IMR-90 (cell line): Measurements from ENCODE around the gene PREB. TPM values are rescaled to one million over a fixed set of nuclear protein-coding genes. Genes with fewer than 3 reads are reported as not detected.

Experiments used
- ATAC-seq: fragments of 200-7000 bp; cut with Tn5 transposase; 2 replicates; pipeline ENCODE4 v1.9.1; 2020; ENCODE audit warnings: low read depth, mild to moderate bottlenecking, moderate library complexity
- BruUV-seq: library from RNA; stranded (reverse); fragments of 400-500 nt; replicated peaks from 2 replicates; lab custom pipeline; 2021; lab: Mats Ljungman, UMichigan
- CTCF ChIA-PET: fragments of 300-600 bp; formaldehyde crosslinking; extraction: SDS; loops from one replicate; lab custom pipeline; 2021; ENCODE audit warnings: antibody characterized with exemption; lab: Yijun Ruan, JAX
- POLR2A ChIA-PET: fragments of 300-600 bp; sonication (Branson Sonifier 250); formaldehyde crosslinking; loops from one replicate; lab custom pipeline; 2022; ENCODE audit warnings: antibody characterized with exemption; ENCODE audit not compliant: unreplicated experiment; lab: Charles Lee
- DNase-seq: peaks from one replicate; pipeline ENCODE4 v3.0.0; 2013
- H2AFZ ChIP-seq: replicated peaks from 2 replicates; pipeline ENCODE3; 2013; ENCODE audit warnings: low read length, mild to moderate bottlenecking; ENCODE audit not compliant: poor library complexity
- H2AK5ac ChIP-seq: 2 replicates; pipeline ENCODE4 v1.6.1; 2013; ENCODE audit warnings: low read depth, low read length, inconsistent platforms
- H2AK9ac ChIP-seq: replicated peaks from 2 replicates; pipeline ENCODE3; 2013; ENCODE audit warnings: mild to moderate bottlenecking, low read depth, low read length, moderate library complexity; ENCODE audit not compliant: poor library complexity
- H2BK120ac ChIP-seq: 2 replicates; pipeline ENCODE4 v1.6.1; 2013; ENCODE audit warnings: low read depth, low read length, inconsistent platforms
- H2BK15ac ChIP-seq: 3 replicates; pipeline ENCODE4 v1.6.1; 2013; ENCODE audit warnings: low read depth, low read length, inconsistent platforms
- H2BK20ac ChIP-seq: 2 replicates; pipeline ENCODE4 v1.6.1; 2013; ENCODE audit warnings: low read depth, mild to moderate bottlenecking, inconsistent platforms, low read length, moderate library complexity
- H2BK5ac ChIP-seq: 2 replicates; pipeline ENCODE4 v1.6.1; 2013; ENCODE audit warnings: mild to moderate bottlenecking, low read depth, low read length, inconsistent platforms; ENCODE audit not compliant: poor library complexity, severe bottlenecking
- H3K14ac ChIP-seq: replicated peaks from 2 replicates; pipeline ENCODE4 v1.6.1; 2013; ENCODE audit warnings: low read depth, low read length, inconsistent platforms
- H3K18ac ChIP-seq: 2 replicates; pipeline ENCODE4 v1.6.1; 2013; ENCODE audit warnings: low read depth, low read length, control low read depth
- H3K23ac ChIP-seq: 2 replicates; pipeline ENCODE4 v1.6.1; 2013; ENCODE audit warnings: low read depth, low read length, inconsistent platforms
- H3K27ac ChIP-seq: 2 replicates; pipeline ENCODE4 v1.5.1; 2013; ENCODE audit warnings: mild to moderate bottlenecking, control low read depth, low read length; ENCODE audit not compliant: insufficient read depth
- H3K27me3 ChIP-seq: 2 replicates; pipeline ENCODE4 v1.6.1; 2013; ENCODE audit warnings: low read length; ENCODE audit not compliant: control insufficient read depth, insufficient read depth
- H3K36me3 ChIP-seq: 2 replicates; pipeline ENCODE4 v1.6.1; 2013; ENCODE audit warnings: low read length, mixed read lengths; ENCODE audit not compliant: control insufficient read depth, insufficient read depth
- H3K4ac ChIP-seq: 2 replicates; pipeline ENCODE4 v1.6.1; 2013; ENCODE audit warnings: low read depth, low read length, inconsistent platforms
- H3K4me1 ChIP-seq: 2 replicates; pipeline ENCODE4 v1.6.1; 2013; ENCODE audit warnings: low read length, mixed read lengths; ENCODE audit not compliant: control insufficient read depth, insufficient read depth
- H3K4me2 ChIP-seq: 2 replicates; pipeline ENCODE4 v1.6.1; 2013; ENCODE audit warnings: low read depth, mild to moderate bottlenecking, control low read depth, low read length, moderate library complexity
- H3K4me3 ChIP-seq: 2 replicates; pipeline ENCODE4 v1.5.1; 2013; ENCODE audit warnings: low read depth, mild to moderate bottlenecking, control low read depth, low read length, moderate library complexity; ENCODE audit not compliant: insufficient read depth
- H3K56ac ChIP-seq: 2 replicates; pipeline ENCODE4 v1.6.1; 2013; ENCODE audit warnings: low read length, inconsistent platforms; ENCODE audit not compliant: insufficient read depth; ENCODE audit errors: extremely low read depth
- H3K79me1 ChIP-seq, 2 experiments: 2 replicates each; pipeline ENCODE4 v1.6.1; 2013; ENCODE audit warnings: low read length in 2 of 2, inconsistent platforms in 1 of 2, low read depth in 1 of 2
- H3K9ac ChIP-seq: 2 replicates; pipeline ENCODE4 v1.6.1; 2013; ENCODE audit warnings: low read depth, low read length, control low read depth
- H3K9me1 ChIP-seq: 2 replicates; pipeline ENCODE4 v1.6.1; 2013; ENCODE audit warnings: low read length, inconsistent platforms; ENCODE audit not compliant: insufficient read depth
- H3K9me3 ChIP-seq: 2 replicates; pipeline ENCODE4 v1.6.1; 2013; ENCODE audit warnings: low read length; ENCODE audit not compliant: control insufficient read depth, insufficient read depth
- H4K20me1 ChIP-seq: 2 replicates; pipeline ENCODE4 v1.6.1; 2013; ENCODE audit warnings: low read length, inconsistent platforms; ENCODE audit not compliant: insufficient read depth
- H4K5ac ChIP-seq: 2 replicates; pipeline ENCODE4 v1.6.1; 2013; ENCODE audit warnings: mild to moderate bottlenecking, low read depth, low read length, control low read depth
- H4K8ac ChIP-seq, 2 experiments: 2 replicates each; pipeline ENCODE4 v1.6.1; 2013; ENCODE audit warnings: low read depth in 2 of 2, low read length in 2 of 2, control low read depth in 1 of 2, inconsistent platforms in 1 of 2
- H4K91ac ChIP-seq: 2 replicates; pipeline ENCODE4 v1.6.1; 2013; ENCODE audit warnings: low read depth, low read length, inconsistent platforms; ENCODE audit not compliant: insufficient read depth
- CHD1 ChIP-seq: IDR thresholded peaks from 2 replicates; pipeline ENCODE4 v1.6.1; 2012; ENCODE audit warnings: low read depth, low read length, improper control_type of control experiment
- CTCF ChIP-seq: conservative IDR thresholded peaks from 2 replicates; pipeline ENCODE4 v1.5.1; 2012; ENCODE audit warnings: mild to moderate bottlenecking, low read depth, low read length, improper control_type of control experiment
- FOS ChIP-seq: fragments of 150-350 bp; IDR thresholded peaks from 2 replicates; pipeline ENCODE4 v1.6.1; 2016; ENCODE audit warnings: low read depth, low read length
- MAFK ChIP-seq: IDR thresholded peaks from 2 replicates; pipeline ENCODE4 v1.6.1; 2012; ENCODE audit warnings: low read depth, low read length, improper control_type of control experiment
- MAZ ChIP-seq: IDR thresholded peaks from 2 replicates; pipeline ENCODE4 v1.6.1; 2012; ENCODE audit warnings: low read depth, mild to moderate bottlenecking, low read length, improper control_type of control experiment, moderate library complexity, borderline replicate concordance
- RAD21 ChIP-seq: IDR thresholded peaks from 2 replicates; pipeline ENCODE4 v1.6.1; 2012; ENCODE audit warnings: low read length, improper control_type of control experiment
- RCOR1 ChIP-seq: IDR thresholded peaks from 2 replicates; pipeline ENCODE4 v1.6.1; 2012; ENCODE audit warnings: mild to moderate bottlenecking, low read length, improper control_type of control experiment; ENCODE audit not compliant: insufficient replicate concordance
- RFX5 ChIP-seq: IDR thresholded peaks from 2 replicates; pipeline ENCODE4 v1.8.0; 2012; ENCODE audit warnings: low read depth, mild to moderate bottlenecking, low read length, moderate library complexity
- SMC3 ChIP-seq: fragments of 150-350 bp; IDR thresholded peaks from 2 replicates; pipeline ENCODE4 v1.6.1; 2016; ENCODE audit warnings: low read depth, mild to moderate bottlenecking, antibody characterized with exemption, low read length, moderate library complexity
- USF2 ChIP-seq: fragments of 150-350 bp; IDR thresholded peaks from 2 replicates; pipeline ENCODE4 v1.6.1; 2017; ENCODE audit warnings: mild to moderate bottlenecking, antibody characterized with exemption, low read length, low read depth
- WGBS, 2 experiments: methylation state at CpG; one replicate each; pipeline versions ENCODE4 v1.1.5 to v1.1.7; 2013; ENCODE audit warnings: missing lambda C conversion rate in 2 of 2; ENCODE audit not compliant: insufficient read length in 1 of 2; ENCODE audit errors: extremely low coverage in 2 of 2; 5-methylcytosine and 5-hydroxymethylcytosine counted together
- dilution Hi-C: fragments of 300-500 bp; cut with HindIII; formaldehyde crosslinking; loops from one replicate; pipeline ENCODE4 v1.14.3; 2018; ENCODE audit warnings: low sequenced_read_pairs; ENCODE audit not compliant: unreplicated experiment
- in situ Hi-C: fragments of 300-500 bp; cut with MboI; formaldehyde crosslinking; loops from 3 replicates; pipeline ENCODE4 v1.14.3; 2019; ENCODE audit warnings: low sequenced_read_pairs, inconsistent platforms, mixed read lengths
- intact Hi-C: fragments of 100-400 bp; cut with micrococcal nuclease; formaldehyde crosslinking; loops from 2 replicates; pipeline ENCODE4 v1.10.0; 2022
- polyA plus RNA-seq, 3 experiments: library from polyadenylated mRNA; depleted of rRNA; stranded (reverse); fragments of >200 nt; gene quantifications; 2 replicates each; pipeline ENCODE4 v1.2.3, GENCODE V29; 2012; ENCODE audit warnings: low replicate concordance in 1 of 3
- total RNA-seq: library from RNA; depleted of rRNA; stranded (reverse); fragments of >200 nt; gene quantifications from 2 replicates; pipeline ENCODE4 v1.2.3, GENCODE V29; 2012

PREB gene
- total and polyA plus RNA-seq, 2 of the 4 experiments (the other 2 are of a cell fraction), result 38.9 to 52.2 TPM

GRCh38 chr2:27089111-27089954 is 45.1 kb downstream of the PREB start:
- no peak overlapping the region for H2AFZ ChIP-seq
- no peak for TF ChIP-seq RFX5
- TF ChIP-seq SMC3, result no peak
- TF ChIP-seq RAD21, result no peak
- no peak for TF ChIP-seq FOS
- no peak for TF ChIP-seq MAFK
- TF ChIP-seq MAZ, result no peak
- no peak for TF ChIP-seq CHD1
- no peak for TF ChIP-seq CTCF
- no peak for TF ChIP-seq RCOR1
- no peak for TF ChIP-seq USF2
- no peak overlapping the region for H3K56ac ChIP-seq
- no peak overlapping the region for H3K4me2 ChIP-seq
- H3K36me3 ChIP-seq, result peaks cover 4% of the 10 kb centered on the region; the same call in 1 of the 2 replicates
- H3K23ac ChIP-seq, result no peak overlapping the region
- in situ Hi-C loops, result no loop called here
- WGBS, 2 experiments, result 79% methylated on average over 7 of the region's 14 CpGs; no CpG with 5 or more reads in 1 of the 2 experiments
- ATAC-seq (no peak), DNase-seq (no peak)
- no peak overlapping the region for H3K27ac ChIP-seq
- no peak overlapping the region for H2BK15ac ChIP-seq
- H3K4me3 ChIP-seq, result no peak overlapping the region
- dilution Hi-C loops, result no loop called here
- no peak overlapping the region for H2BK120ac ChIP-seq
- no peak overlapping the region for H3K9ac ChIP-seq
- H3K18ac ChIP-seq, result no peak overlapping the region
- H2BK5ac ChIP-seq, result no peak overlapping the region
- no peak overlapping the region for H4K5ac ChIP-seq
- H3K4ac ChIP-seq, result no peak overlapping the region
- peaks cover 0 to 7% of the 10 kb centered on the region in 2 experiments; a peak in 1 of 4 replicates for H3K79me1 ChIP-seq
- H3K9me1 ChIP-seq, result no peaks in the 10 kb centered on the region; the same call in 1 of the 2 replicates
- peaks cover 6% of the 10 kb centered on the region for H3K4me1 ChIP-seq
- BruUV-seq, result no TSS peak
- intact Hi-C loops, result loop anchor here (5.0 kb wide), 1 partner anchor 242 kb away; the partner anchor contains the start of gene DPYSL5
- no peak overlapping the region for H3K14ac ChIP-seq
- H2AK9ac ChIP-seq, result no peak overlapping the region
- H2BK20ac ChIP-seq, result no peak overlapping the region
- no peak overlapping the region for H4K8ac ChIP-seq
- H3K27me3 ChIP-seq, result no peaks in the 10 kb centered on the region
- no peak overlapping the region for H4K91ac ChIP-seq
- CTCF ChIA-PET, result interaction anchor here (0.6 to 1.1 kb wide), 4 partner anchors 8 to 243 kb away, joined by 3 read pairs; partner anchors contain the start of gene AGBL5
- H3K9me3 ChIP-seq, result no peaks in the 10 kb centered on the region
- H2AK5ac ChIP-seq, result no peak overlapping the region
- POLR2A ChIA-PET, result no interaction called here
- H4K20me1 ChIP-seq, result no peaks in the 10 kb centered on the region; the same call in 1 of the 2 replicates
